ENCODE data around the gene TEX13A. TPM values are rescaled to one million over a fixed set of nuclear protein-coding genes. Genes with fewer than 3 reads are reported as not detected.

TEX13A gene
- total and polyA plus RNA-seq, 2 of the 13 experiments (the other 11 are each of a cell fraction or from before 2014, with no cell fraction given), result not detected

DNA sequence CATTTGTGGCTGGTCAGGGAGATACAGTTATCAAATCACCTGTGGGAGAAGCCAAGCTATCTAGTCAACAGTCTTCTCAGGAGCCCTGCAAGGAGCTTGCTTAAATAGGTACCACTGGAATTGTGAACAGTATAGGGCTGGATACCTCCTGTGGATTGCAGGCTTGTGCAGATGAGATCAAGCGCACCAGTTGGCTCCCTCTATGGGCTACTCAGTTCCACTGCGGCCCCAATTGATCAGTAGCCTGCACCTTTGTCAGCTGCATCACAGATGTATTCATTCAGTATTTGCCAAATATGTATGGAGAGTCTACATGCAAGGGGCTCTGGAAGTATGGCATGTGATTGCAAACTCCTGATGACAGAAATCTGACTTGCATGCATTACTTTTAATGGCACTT, 28.6 kb downstream of the TEX13A start:
- Histone ChIP-seq H4K20me1 (ENCODE audit: insufficient read depth, low read length) (no peaks in the 10 kb centered on the region), H3K4me2 (ENCODE audit: low read depth, low read length) (no peak overlapping the region), H3K27me3 (ENCODE audit: control insufficient read depth in 1 of 2, insufficient read depth in 2 of 2, low read length in 2 of 2) (no peaks in the 10 kb centered on the region), H3K27ac (ENCODE audit: extremely low read length, insufficient read depth, low read length) (no peak overlapping the region), H2AFZ (ENCODE audit: low read length) (no peak overlapping the region), H3K9ac (ENCODE audit: insufficient read depth, low read depth, low read length) (no peak overlapping the region), H3K4me1 (ENCODE audit: insufficient read depth, low read length) (no peaks in the 10 kb centered on the region), H3K79me2 (ENCODE audit: insufficient read depth, low read length) (no peaks in the 10 kb centered on the region), H3K36me3 (replicated peaks in 1 of 2; ENCODE audit: control insufficient read depth in 1 of 2, insufficient read depth in 2 of 2, low read length in 2 of 2) (no peaks in the 10 kb centered on the region), H3K4me3 (replicated peaks in 1 of 3; ENCODE audit: insufficient read depth in 1 of 3, low read depth in 2 of 3, low read length in 3 of 3) (no peak overlapping the region), H3K9me3 (ENCODE audit: low read length) (no peaks in the 10 kb centered on the region)
- intact Hi-C loops (cut with micrococcal nuclease; ENCODE audit: unreplicated experiment), result loop anchor here (5.0 kb wide), 1 partner anchor 635 kb away; no protein-coding TSS in a partner anchor
- BruUV-seq (replicated peaks), result no TSS peak
- DNase-seq (ENCODE audit: low spot score) (no peak), FAIRE-seq (peak; percentile 64), ATAC-seq (peak; percentile 91)
- WGBS (ENCODE audit: low lambda C conversion rate), result no CpG with 5 or more reads among the region's 2 CpGs
- in situ Hi-C loops (cut with HindIII; ENCODE audit: extremely low pct_ligation_motif_present, low pct_unique_long_range_greater_than_20kb), result no loop called here
- ChIA-PET CTCF (ENCODE audit: low intra/inter-chr PET ratio, low total read pairs) (no interaction called here), POLR2A (no interaction called here)
- TF ChIP-seq AHR (CRISPR knock-in tag; IDR thresholded peaks at IDR 0.05), result no peak
- TF ChIP-seq, protein P1, sequence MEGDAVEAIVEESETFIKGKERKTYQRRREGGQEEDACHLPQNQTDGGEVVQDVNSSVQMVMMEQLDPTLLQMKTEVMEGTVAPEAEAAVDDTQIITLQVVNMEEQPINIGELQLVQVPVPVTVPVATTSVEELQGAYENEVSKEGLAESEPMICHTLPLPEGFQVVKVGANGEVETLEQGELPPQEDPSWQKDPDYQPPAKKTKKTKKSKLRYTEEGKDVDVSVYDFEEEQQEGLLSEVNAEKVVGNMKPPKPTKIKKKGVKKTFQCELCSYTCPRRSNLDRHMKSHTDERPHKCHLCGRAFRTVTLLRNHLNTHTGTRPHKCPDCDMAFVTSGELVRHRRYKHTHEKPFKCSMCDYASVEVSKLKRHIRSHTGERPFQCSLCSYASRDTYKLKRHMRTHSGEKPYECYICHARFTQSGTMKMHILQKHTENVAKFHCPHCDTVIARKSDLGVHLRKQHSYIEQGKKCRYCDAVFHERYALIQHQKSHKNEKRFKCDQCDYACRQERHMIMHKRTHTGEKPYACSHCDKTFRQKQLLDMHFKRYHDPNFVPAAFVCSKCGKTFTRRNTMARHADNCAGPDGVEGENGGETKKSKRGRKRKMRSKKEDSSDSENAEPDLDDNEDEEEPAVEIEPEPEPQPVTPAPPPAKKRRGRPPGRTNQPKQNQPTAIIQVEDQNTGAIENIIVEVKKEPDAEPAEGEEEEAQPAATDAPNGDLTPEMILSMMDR (CRISPR knock-in tag; IDR thresholded peaks at IDR 0.05), result peak; percentile 32

DNA sequence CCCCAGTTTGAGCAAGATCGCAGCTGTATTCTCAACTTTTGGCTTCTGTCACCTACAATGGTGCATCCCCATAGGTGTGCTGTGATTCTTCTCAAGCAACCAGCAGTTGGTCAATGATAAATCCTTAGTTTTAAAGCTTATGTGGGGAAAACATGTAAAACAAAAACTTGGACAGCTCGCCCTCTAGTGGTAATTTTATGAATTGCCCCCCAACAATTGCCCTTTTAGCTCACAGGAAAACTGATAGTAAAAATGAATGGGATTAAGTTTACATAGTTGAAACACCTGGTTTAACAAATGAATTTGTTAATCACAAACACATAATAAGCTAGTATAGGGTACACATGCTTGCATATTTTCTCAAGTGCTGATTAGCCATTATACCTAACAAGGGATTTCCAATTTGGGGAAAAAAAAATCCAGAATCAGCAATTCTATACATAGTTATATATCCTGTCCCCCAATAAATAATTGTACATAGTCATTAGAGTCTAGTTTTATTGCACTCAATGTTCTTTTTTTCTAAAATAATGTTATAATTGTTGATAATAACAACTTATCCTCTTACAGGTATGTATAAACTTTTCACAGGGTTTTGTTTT, 30.1 kb downstream of the TEX13A start:
- Histone ChIP-seq H3K79me2 (ENCODE audit: insufficient read depth, low read length) (no peaks in the 10 kb centered on the region), H3K27me3 (ENCODE audit: control insufficient read depth in 1 of 2, insufficient read depth in 2 of 2, low read length in 2 of 2) (no peaks in the 10 kb centered on the region), H3K36me3 (replicated peaks in 1 of 2; ENCODE audit: control insufficient read depth in 1 of 2, insufficient read depth in 2 of 2, low read length in 2 of 2) (no peaks in the 10 kb centered on the region), H4K20me1 (ENCODE audit: insufficient read depth, low read length) (no peaks in the 10 kb centered on the region), H3K9ac (ENCODE audit: insufficient read depth, low read depth, low read length) (no peak overlapping the region), H2AFZ (ENCODE audit: low read length) (no peak overlapping the region), H3K4me1 (ENCODE audit: insufficient read depth, low read length) (no peaks in the 10 kb centered on the region), H3K27ac (ENCODE audit: extremely low read length, insufficient read depth, low read length) (no peak overlapping the region), H3K9me3 (ENCODE audit: low read length) (no peaks in the 10 kb centered on the region), H3K4me2 (ENCODE audit: low read depth, low read length) (no peak overlapping the region), H3K4me3 (replicated peaks in 1 of 3; ENCODE audit: insufficient read depth in 1 of 3, low read depth in 2 of 3, low read length in 3 of 3) (no peak overlapping the region)
- DNase-seq (ENCODE audit: low spot score), result no peak
- CTCF ChIA-PET (ENCODE audit: low intra/inter-chr PET ratio, low total read pairs), result no interaction called here
- intact Hi-C loops (cut with micrococcal nuclease; ENCODE audit: unreplicated experiment) (loop anchor here (5.0 kb wide), 1 partner anchor 633 kb away; no protein-coding TSS in a partner anchor), in situ Hi-C loops (cut with HindIII; ENCODE audit: extremely low pct_ligation_motif_present, low pct_unique_long_range_greater_than_20kb) (no loop called here)
- peak; percentile 63 for FAIRE-seq
- 0% methylated on average over 1 of the region's 2 CpGs for WGBS (ENCODE audit: low lambda C conversion rate)
- ATAC-seq, result no peak
- no TSS peak for BruUV-seq (replicated peaks)
- POLR2A ChIA-PET, result no interaction called here
- TF ChIP-seq STAG1 (CRISPR knock-in tag; IDR thresholded peaks at IDR 0.05), result 0 out of 2 replicates have a peak, but pooled peaks have one; percentile 4
- TF ChIP-seq ZSCAN20 (CRISPR knock-in tag; IDR thresholded peaks at IDR 0.05; ENCODE audit: borderline replicate concordance), result no peak
- TF ChIP-seq, protein P1 (CRISPR knock-in tag; IDR thresholded peaks at IDR 0.05), result peak; percentile 46
- TF ChIP-seq MEIS2 (CRISPR knock-in tag; IDR thresholded peaks at IDR 0.05), result no peak
- no peak for TF ChIP-seq ZMYM2 (CRISPR knock-in tag; IDR thresholded peaks at IDR 0.05)
- TF ChIP-seq, protein P2, sequence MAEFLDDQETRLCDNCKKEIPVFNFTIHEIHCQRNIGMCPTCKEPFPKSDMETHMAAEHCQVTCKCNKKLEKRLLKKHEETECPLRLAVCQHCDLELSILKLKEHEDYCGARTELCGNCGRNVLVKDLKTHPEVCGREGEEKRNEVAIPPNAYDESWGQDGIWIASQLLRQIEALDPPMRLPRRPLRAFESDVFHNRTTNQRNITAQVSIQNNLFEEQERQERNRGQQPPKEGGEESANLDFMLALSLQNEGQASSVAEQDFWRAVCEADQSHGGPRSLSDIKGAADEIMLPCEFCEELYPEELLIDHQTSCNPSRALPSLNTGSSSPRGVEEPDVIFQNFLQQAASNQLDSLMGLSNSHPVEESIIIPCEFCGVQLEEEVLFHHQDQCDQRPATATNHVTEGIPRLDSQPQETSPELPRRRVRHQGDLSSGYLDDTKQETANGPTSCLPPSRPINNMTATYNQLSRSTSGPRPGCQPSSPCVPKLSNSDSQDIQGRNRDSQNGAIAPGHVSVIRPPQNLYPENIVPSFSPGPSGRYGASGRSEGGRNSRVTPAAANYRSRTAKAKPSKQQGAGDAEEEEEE (CRISPR knock-in tag; IDR thresholded peaks at IDR 0.05; ENCODE audit: borderline replicate concordance), result no peak
- TF ChIP-seq, protein P3, sequence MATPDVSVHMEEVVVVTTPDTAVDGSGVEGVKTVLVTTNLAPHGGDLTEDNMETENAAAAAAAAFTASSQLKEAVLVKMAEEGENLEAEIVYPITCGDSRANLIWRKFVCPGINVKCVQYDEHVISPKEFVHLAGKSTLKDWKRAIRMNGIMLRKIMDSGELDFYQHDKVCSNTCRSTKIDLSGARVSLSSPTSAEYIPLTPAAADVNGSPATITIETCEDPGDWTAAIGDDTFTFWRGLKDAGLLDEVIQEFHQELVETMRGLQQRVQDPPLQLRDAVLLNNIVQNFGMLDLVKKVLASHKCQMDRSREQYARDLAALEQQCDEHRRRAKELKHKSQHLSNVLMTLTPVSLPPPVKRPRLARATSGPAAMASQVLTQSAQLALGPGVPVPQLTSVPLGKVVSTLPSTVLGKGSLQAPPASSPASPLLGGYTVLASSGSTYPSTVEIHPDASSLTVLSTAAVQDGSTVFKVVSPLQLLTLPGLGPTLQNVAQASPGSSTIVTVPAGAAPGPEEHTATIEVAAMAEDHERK (CRISPR knock-in tag; IDR thresholded peaks at IDR 0.05; ENCODE audit: low read depth), result no peak
- TF ChIP-seq MAFK (conservative IDR thresholded peaks at IDR 0.05 in 1 of 2, IDR thresholded peaks at IDR 0.05 in 1 of 2; ENCODE audit: low read length in 2 of 2), result peak in 1 of 2 experiments; percentile 54; a peak in 2 of 4 replicates
- no peak for TF ChIP-seq ZNF207 (IDR thresholded peaks at IDR 0.05; ENCODE audit: borderline replicate concordance)
